Measurements from ENCODE around the gene CFL1. TPM values are rescaled to one million over a fixed set of nuclear protein-coding genes. Genes with fewer than 3 reads are reported as not detected.

Gene CFL1
- total and polyA plus RNA-seq, 12 donors: 159 to 962 (median 320) TPM

DNA sequence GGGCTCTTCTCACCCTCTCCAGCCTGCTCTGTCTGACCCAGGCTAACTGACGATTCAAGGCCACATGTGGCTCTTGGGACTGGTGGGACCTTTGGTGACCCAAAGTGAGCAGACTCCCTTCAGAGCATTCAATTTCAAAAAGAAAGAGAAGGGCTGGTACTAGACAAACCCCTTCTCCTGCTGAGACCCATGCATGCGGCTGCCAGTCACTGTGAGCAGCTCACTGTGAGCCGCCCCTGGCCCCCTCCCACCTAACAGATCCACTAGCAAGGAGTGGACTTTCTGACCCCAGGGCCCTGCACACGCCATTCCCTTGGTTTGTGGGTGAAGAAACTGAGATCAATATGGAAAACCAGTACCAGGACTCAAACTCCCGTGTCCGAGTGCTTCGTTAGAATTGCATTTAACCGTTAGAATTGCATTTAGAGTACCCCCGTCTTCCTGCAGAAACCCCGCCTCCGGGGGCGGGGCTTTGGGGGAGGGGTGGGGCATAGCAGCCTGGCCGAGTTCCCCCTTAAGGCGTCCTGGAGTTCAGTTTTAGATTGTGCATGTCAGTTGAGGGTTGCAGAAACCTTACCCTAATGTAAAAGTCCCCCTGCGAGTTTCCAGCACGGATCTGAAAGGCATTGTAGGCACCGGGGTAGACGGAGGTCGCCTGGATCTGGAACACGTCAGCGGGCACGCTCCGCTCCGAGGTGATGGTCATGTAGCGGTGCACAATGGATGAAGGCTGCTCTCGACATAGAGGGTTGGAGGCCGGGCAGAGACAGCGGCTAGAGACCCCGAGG, 9.5 kb upstream of the CFL1 start:
- intact Hi-C loops (cut with DNase I): no loop called here
- H3K4me1 ChIP-seq: peaks cover 14 to 37% (median 25%) of the 10 kb centered on the region in 9 donors
- TF ChIP-seq, protein P1, sequence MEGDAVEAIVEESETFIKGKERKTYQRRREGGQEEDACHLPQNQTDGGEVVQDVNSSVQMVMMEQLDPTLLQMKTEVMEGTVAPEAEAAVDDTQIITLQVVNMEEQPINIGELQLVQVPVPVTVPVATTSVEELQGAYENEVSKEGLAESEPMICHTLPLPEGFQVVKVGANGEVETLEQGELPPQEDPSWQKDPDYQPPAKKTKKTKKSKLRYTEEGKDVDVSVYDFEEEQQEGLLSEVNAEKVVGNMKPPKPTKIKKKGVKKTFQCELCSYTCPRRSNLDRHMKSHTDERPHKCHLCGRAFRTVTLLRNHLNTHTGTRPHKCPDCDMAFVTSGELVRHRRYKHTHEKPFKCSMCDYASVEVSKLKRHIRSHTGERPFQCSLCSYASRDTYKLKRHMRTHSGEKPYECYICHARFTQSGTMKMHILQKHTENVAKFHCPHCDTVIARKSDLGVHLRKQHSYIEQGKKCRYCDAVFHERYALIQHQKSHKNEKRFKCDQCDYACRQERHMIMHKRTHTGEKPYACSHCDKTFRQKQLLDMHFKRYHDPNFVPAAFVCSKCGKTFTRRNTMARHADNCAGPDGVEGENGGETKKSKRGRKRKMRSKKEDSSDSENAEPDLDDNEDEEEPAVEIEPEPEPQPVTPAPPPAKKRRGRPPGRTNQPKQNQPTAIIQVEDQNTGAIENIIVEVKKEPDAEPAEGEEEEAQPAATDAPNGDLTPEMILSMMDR (IDR thresholded peaks at IDR 0.05): no peak
- no peaks in the 10 kb centered on the region for H3K27me3 ChIP-seq
- no peak overlapping the region for H3K4me3 ChIP-seq
- peaks cover 0 to 86% (median 59%) of the 10 kb centered on the region in 9 donors for H3K36me3 ChIP-seq
- WGBS, 2 donors: 57 to 60% methylated on average over 29 of the region's 29 CpGs
- no peak overlapping the region for H3K27ac ChIP-seq
- no peak for ATAC-seq
- no peak for DNase-seq
- no peaks in the 10 kb centered on the region for H3K9me3 ChIP-seq

DNA sequence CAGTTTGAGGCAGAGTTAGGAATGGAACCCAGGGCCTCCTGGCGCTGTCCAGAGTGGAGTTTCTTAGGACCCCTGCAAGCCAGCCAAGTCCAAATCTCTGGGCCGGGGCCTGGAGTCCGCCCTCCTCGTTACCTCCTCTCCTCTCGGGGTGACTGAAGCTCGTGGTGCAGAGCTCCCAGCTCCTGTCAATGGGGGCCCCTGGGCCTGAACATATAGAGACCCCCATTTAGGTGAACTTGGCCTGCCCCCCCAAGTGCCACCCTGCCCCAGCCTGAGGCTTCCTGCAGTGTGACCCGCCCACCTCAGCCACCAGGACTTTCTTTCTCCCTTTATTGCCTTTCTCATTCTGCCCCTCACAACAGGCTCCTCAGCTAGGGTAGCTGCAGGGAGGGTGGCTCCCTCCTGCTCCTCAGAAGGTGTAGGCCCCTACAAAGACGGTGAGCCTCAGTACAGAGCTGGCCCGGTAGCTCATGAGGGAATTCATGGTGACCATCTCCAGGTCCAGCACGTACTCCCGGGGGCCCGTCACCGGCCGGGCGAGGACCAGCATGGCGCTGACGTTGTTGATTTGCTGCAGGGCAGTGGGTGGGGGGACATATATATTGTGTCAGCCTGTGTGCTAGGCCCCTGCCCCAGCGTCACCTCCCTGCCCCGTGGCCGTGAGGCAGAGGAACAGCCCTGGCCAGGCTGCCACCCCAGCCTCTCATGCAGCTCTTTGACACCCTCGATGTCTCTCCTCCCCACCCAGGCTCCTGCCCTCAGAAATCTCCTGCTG, 8.7 kb upstream of the CFL1 start:
- Histone ChIP-seq H3K4me3 (no peak overlapping the region), H3K4me1 (peaks cover 10 to 39% (median 30%) of the 10 kb centered on the region in 9 donors), H3K27ac (no peak overlapping the region), H3K27me3 (no peaks in the 10 kb centered on the region), H3K36me3 (peaks cover 0 to 94% (median 67%) of the 10 kb centered on the region in 9 donors), H3K9me3 (no peaks in the 10 kb centered on the region)
- DNase-seq (no peak), ATAC-seq (no peak)
- 81 to 85% methylated on average over 21 of the region's 21 CpGs for WGBS, 2 donors
- TF ChIP-seq, protein P1 (IDR thresholded peaks at IDR 0.05): no peak
- intact Hi-C loops (cut with DNase I): no loop called here

DNA sequence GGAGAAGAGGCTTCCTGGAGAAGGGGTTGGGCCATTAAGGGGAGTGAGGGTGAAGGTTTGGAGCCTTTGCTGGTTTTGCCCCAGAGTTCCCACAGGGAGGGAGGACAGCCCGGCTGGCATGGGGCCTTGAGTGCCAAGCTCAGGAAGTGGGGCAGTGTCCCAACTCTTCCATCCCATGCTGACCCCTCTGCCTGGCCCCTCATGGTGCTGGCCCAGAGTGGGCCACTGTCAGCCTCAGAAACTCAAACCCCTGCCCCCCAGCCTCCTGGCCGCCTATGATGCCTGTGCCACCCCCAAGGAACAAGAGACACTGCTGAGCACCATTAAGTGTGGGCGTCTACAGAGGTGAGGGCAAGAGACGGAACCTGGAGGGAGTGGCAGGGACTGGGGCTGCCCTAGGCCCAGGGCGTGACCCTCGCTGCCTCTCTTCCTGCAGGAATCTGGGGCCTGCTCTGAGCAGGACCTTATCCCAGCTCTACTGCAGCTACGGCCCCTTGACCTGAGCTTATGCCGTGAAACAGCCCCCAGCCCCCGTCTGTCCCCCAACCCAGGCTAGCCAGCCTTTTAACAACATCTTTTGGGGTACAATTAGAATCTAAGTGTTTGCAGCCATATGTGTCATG, 7.7 kb upstream of the CFL1 start:
- no peak for DNase-seq
- Histone ChIP-seq H3K27ac (no peak overlapping the region), H3K27me3 (no peaks in the 10 kb centered on the region), H3K36me3 (peaks cover 0 to 92% (median 67%) of the 10 kb centered on the region in 9 donors), H3K4me1 (peaks cover 2 to 37% (median 29%) of the 10 kb centered on the region in 9 donors), H3K4me3 (no peak overlapping the region), H3K9me3 (no peaks in the 10 kb centered on the region)
- TF ChIP-seq, protein P1 (IDR thresholded peaks at IDR 0.05): no peak
- no peak for ATAC-seq
- intact Hi-C loops (cut with DNase I): no loop called here
- 81 to 82% methylated on average over 9 of the region's 9 CpGs for WGBS, 2 donors
